ENCODE data around the gene MYL2.

DNA sequence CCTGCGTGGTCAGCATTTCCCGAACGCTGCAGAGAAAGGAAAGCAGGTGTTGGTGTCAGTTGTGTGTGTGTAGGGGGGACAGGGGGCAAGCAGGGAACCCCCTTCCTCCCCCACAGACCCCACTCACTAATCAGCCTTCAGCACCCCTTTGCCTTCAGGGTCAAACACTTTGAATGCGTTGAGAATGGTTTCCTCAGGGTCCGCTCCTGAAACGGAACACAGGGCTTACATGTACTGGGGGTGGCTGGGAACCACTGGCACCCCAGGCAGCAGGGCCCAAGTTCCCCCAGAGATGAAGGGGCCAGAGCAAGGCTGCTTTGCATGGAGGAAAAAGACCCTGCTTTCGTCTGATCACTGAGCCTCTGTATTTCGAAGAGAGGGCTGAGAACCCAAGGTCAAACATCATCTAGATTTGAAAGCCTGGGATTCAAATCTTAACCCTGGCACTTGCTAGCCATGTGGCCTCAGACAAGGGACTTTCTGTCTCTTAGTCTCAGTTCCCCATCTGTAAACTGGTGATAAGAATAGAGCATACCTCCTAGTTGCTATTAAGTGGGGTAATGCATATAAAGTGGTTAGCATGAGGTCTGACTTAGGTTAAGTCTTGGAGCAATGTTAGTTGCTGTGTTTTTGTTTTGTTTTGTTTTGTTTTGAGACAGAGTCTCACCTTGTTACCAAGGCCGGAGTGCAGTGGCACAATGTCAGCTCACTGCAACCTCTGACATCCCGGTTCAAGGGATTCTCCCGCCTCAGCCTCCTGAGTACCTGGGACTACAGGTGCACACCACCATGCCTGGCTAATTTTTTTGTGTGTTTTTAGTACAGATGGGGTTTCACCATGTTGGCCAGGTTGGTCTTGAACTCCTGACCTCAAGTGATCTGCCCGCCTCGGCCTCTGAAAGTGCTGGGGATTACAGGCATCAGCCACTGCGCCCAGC lies 7.0 kb downstream of the MYL2 start:
- no peak for TF ChIP-seq EZH2phosphoT487 (IDR thresholded peaks at IDR 0.05; ENCODE audit: insufficient read depth, low read depth)
- no peak for TF ChIP-seq EZH2 (IDR thresholded peaks at IDR 0.05; ENCODE audit: insufficient read depth, poor library complexity, severe bottlenecking)
